Hepatocyte (in vitro differentiated cells): Measurements from ENCODE around the gene CHN2. TPM values are rescaled to one million over a fixed set of nuclear protein-coding genes. Genes with fewer than 3 reads are reported as not detected.

Source experiments
- DNase-seq: peaks from one replicate; pipeline ENCODE4 v3.0.0-alpha.2; 2016; ENCODE audit warnings: low spot score
- H2AFZ ChIP-seq: fragments of 200-600 bp; sonication (generic); 2 replicates; pipeline ENCODE4 v1.6.0; 2016; ENCODE audit warnings: antibody characterized with exemption, mild to moderate bottlenecking
- H3K27ac ChIP-seq: fragments of 200-600 bp; sonication (generic); 2 replicates; pipeline ENCODE4 v1.5.1; 2016; ENCODE audit warnings: mild to moderate bottlenecking
- H3K27me3 ChIP-seq: fragments of 200-600 bp; sonication (generic); 2 replicates; pipeline ENCODE4 v1.6.1; 2016
- H3K36me3 ChIP-seq: fragments of 200-600 bp; sonication (generic); replicated peaks from 2 replicates; pipeline ENCODE4 v1.5.1; 2016; ENCODE audit warnings: low read depth; ENCODE audit not compliant: insufficient read depth
- H3K4me1 ChIP-seq: fragments of 200-600 bp; sonication (generic); 2 replicates; pipeline ENCODE4 v1.5.1; 2016; ENCODE audit warnings: mild to moderate bottlenecking, moderate library complexity; ENCODE audit not compliant: insufficient read depth
- H3K4me2 ChIP-seq: fragments of 200-600 bp; sonication (generic); 2 replicates; pipeline ENCODE4 v1.6.0; 2016
- H3K4me3 ChIP-seq: fragments of 200-600 bp; sonication (generic); 2 replicates; pipeline ENCODE4 v1.5.1; 2016; ENCODE audit warnings: mild to moderate bottlenecking
- H3K79me2 ChIP-seq: fragments of 200-600 bp; sonication (generic); 2 replicates; pipeline ENCODE4 v1.6.0; 2017; ENCODE audit warnings: mild to moderate bottlenecking
- H3K9me2 ChIP-seq: fragments of 200-600 bp; sonication (generic); replicated peaks from 2 replicates; pipeline ENCODE4 v1.6.0; 2017; ENCODE audit warnings: mild to moderate bottlenecking; ENCODE audit not compliant: insufficient read depth
- H3K9me3 ChIP-seq: fragments of 200-600 bp; sonication (generic); 2 replicates; pipeline ENCODE4 v1.5.1; 2016; ENCODE audit warnings: low read depth, mild to moderate bottlenecking
- H4K20me1 ChIP-seq: fragments of 200-600 bp; sonication (generic); 2 replicates; pipeline ENCODE4 v1.6.0; 2016; ENCODE audit warnings: mild to moderate bottlenecking; ENCODE audit not compliant: insufficient read depth, poor library complexity, severe bottlenecking
- EZH2 ChIP-seq: fragments of 200-600 bp; sonication (generic); IDR thresholded peaks from 2 replicates; pipeline ENCODE4 v1.6.1; 2016; ENCODE audit warnings: antibody characterized with exemption, mild to moderate bottlenecking, borderline replicate concordance
- EZH2phosphoT487 ChIP-seq: fragments of 200-600 bp; sonication (generic); IDR thresholded peaks from one replicate; pipeline ENCODE4 v1.6.1; 2018; ENCODE audit warnings: antibody characterized with exemption, mild to moderate bottlenecking, low read depth, moderate library complexity; ENCODE audit not compliant: unreplicated experiment, severe bottlenecking
- WGBS: methylation state at CpG from one replicate; pipeline ENCODE4 v1.1.6; 2016; ENCODE audit warnings: low lambda C conversion rate; ENCODE audit errors: missing lambda C conversion rate; 5-methylcytosine and 5-hydroxymethylcytosine counted together
- polyA plus RNA-seq: library from polyadenylated mRNA; unstranded; fragments of >200 nt; fragmentation: Nextera tagmentation; extraction: Ambion mirVana; gene quantifications from 2 replicates; pipeline ENCODE4 v1.2.1, GENCODE V29; 2016
- total RNA-seq: library from RNA; depleted of rRNA; stranded (reverse); fragments of >200 nt; gene quantifications from 2 replicates; pipeline ENCODE4 v1.2.3, GENCODE V29; 2014
- TF ChIP-seq, protein P1 (sequence below): fragments of 200-600 bp; sonication (generic); IDR thresholded peaks from 2 replicates; pipeline ENCODE4 v1.5.1; 2016; ENCODE audit warnings: antibody characterized with exemption, mild to moderate bottlenecking; ENCODE audit not compliant: poor library complexity

The CHN2 gene
- total and polyA plus RNA-seq, 2 experiments from 2014 or later = 8.7 to 12.3 TPM

GRCh38 chr7:29196971-29197595 is 2.5 kb downstream of the CHN2 start:
- H3K9me3 ChIP-seq = no peaks in the 10 kb centered on the region
- peaks cover 15% of the 10 kb centered on the region for H3K79me2 ChIP-seq

GRCh38 chr7:29197916-29198315 is 3.3 kb downstream of the CHN2 start:
- H3K27me3 ChIP-seq = peaks cover 22% of the 10 kb centered on the region
- WGBS = 83% methylated on average over 3 of the region's 3 CpGs
- H3K4me3 ChIP-seq = no peak overlapping the region
- H3K4me1 ChIP-seq = no peaks in the 10 kb centered on the region
- no peak overlapping the region for H3K4me2 ChIP-seq
- no peaks in the 10 kb centered on the region for H4K20me1 ChIP-seq
- H3K27ac ChIP-seq = no peak overlapping the region
- no peaks in the 10 kb centered on the region for H3K36me3 ChIP-seq
- TF ChIP-seq EZH2phosphoT487 (no peak), EZH2 (no peak)
- TF ChIP-seq, protein P1, sequence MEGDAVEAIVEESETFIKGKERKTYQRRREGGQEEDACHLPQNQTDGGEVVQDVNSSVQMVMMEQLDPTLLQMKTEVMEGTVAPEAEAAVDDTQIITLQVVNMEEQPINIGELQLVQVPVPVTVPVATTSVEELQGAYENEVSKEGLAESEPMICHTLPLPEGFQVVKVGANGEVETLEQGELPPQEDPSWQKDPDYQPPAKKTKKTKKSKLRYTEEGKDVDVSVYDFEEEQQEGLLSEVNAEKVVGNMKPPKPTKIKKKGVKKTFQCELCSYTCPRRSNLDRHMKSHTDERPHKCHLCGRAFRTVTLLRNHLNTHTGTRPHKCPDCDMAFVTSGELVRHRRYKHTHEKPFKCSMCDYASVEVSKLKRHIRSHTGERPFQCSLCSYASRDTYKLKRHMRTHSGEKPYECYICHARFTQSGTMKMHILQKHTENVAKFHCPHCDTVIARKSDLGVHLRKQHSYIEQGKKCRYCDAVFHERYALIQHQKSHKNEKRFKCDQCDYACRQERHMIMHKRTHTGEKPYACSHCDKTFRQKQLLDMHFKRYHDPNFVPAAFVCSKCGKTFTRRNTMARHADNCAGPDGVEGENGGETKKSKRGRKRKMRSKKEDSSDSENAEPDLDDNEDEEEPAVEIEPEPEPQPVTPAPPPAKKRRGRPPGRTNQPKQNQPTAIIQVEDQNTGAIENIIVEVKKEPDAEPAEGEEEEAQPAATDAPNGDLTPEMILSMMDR = no peak
- H2AFZ ChIP-seq = no peak overlapping the region
- H3K9me3 ChIP-seq = no peaks in the 10 kb centered on the region
- no peaks in the 10 kb centered on the region for H3K9me2 ChIP-seq
- peaks cover 15% of the 10 kb centered on the region for H3K79me2 ChIP-seq
- no peak for DNase-seq

More at GRCh38 chr7:29196971-29197595, 2.5 kb downstream of the CHN2 start:
- H3K9me2 ChIP-seq = no peaks in the 10 kb centered on the region
- peaks cover 22% of the 10 kb centered on the region for H3K27me3 ChIP-seq
- H3K4me3 ChIP-seq = no peak overlapping the region
- no peak for DNase-seq
- 90% methylated on average over 3 of the region's 3 CpGs for WGBS
- H3K36me3 ChIP-seq = no peaks in the 10 kb centered on the region
- H2AFZ ChIP-seq = no peak overlapping the region
- no peaks in the 10 kb centered on the region for H3K4me1 ChIP-seq
- no peaks in the 10 kb centered on the region for H4K20me1 ChIP-seq
- TF ChIP-seq EZH2 = no peak
- TF ChIP-seq, protein P1 = no peak
- no peak for TF ChIP-seq EZH2phosphoT487
- no peak overlapping the region for H3K27ac ChIP-seq
- H3K4me2 ChIP-seq = no peak overlapping the region

DNA sequence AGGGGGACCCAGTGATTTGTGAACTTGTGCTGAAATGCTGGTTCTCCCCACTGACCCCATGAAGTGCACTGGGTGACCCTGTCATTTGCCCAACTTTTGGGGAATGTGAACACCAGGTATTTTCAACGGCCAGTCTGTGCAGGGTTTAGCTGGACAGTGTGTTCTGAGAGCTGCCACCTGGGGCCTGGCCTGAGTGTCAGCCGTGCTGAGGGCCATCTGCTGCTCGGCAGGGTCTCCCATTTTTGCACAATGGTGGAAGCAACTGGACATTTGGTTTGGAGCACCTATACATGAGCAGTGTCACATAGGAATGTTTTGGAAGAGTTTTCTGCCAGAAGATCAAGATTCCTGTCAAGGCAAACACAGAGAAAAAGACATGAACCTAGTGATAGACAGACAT is 5.2 kb downstream of the CHN2 start:
- peaks cover 16% of the 10 kb centered on the region for H3K27me3 ChIP-seq
- DNase-seq = no peak
- no peak for TF ChIP-seq EZH2
- TF ChIP-seq, protein P1 = no peak
- no peak for TF ChIP-seq EZH2phosphoT487
- H3K4me2 ChIP-seq = no peak overlapping the region
- H3K27ac ChIP-seq = no peak overlapping the region
- no peak overlapping the region for H3K4me3 ChIP-seq
- no peak overlapping the region for H2AFZ ChIP-seq
- peaks cover 15% of the 10 kb centered on the region for H3K79me2 ChIP-seq
- peaks cover 5% of the 10 kb centered on the region for H3K4me1 ChIP-seq
- H3K9me3 ChIP-seq = no peaks in the 10 kb centered on the region
- no peaks in the 10 kb centered on the region for H3K36me3 ChIP-seq
- no peaks in the 10 kb centered on the region for H3K9me2 ChIP-seq
- 82% methylated on average over 3 of the region's 3 CpGs for WGBS
- H4K20me1 ChIP-seq = no peaks in the 10 kb centered on the region
